Ovary (tissue), 9 donors: ENCODE measurements around the gene GDPGP1. TPM values are rescaled to one million over a fixed set of nuclear protein-coding genes. Genes with fewer than 3 reads are reported as not detected.

Source experiments
- DNase-seq, 5 donors: peaks; one replicate each; pipeline ENCODE4 v3.0.0-alpha.2; 2019 to 2020
- H3K27ac ChIP-seq, 2 donors: fragments of 200-600 bp; one replicate each; pipeline versions ENCODE4 v1.5.1 to v1.8.0; 2019 to 2022
- H3K27me3 ChIP-seq: fragments of 200-600 bp; one replicate; pipeline ENCODE4 v1.8.0; 2022
- H3K36me3 ChIP-seq: fragments of 200-600 bp; sonication (generic); one replicate; pipeline ENCODE4 v1.5.1; 2019
- H3K4me1 ChIP-seq: one replicate; pipeline ENCODE4 v1.8.1; 2013; ENCODE audit warnings: mild to moderate bottlenecking, moderate library complexity; ENCODE audit not compliant: insufficient read depth
- H3K4me3 ChIP-seq: fragments of 200-600 bp; sonication (generic); one replicate; pipeline ENCODE4 v1.5.1; 2017
- H3K9me3 ChIP-seq, 2 donors: fragments of 200-600 bp in 1 of 2; sonication (generic) in 1 of 2; one replicate each; pipeline versions ENCODE4 v1.5.1 to v1.8.1; 2013 to 2019; ENCODE audit warnings: mild to moderate bottlenecking in 1 of 2, moderate library complexity in 1 of 2
- EP300 ChIP-seq: sonication (generic); formaldehyde crosslinking; IDR thresholded peaks from one replicate; pipeline ENCODE4 v1.6.1; 2017; ENCODE audit warnings: antibody characterized with exemption
- POLR2A ChIP-seq: fragments of 450-650 bp; IDR thresholded peaks from one replicate; pipeline ENCODE4 v1.6.1; 2017; ENCODE audit warnings: antibody characterized with exemption, mild to moderate bottlenecking, moderate library complexity
- WGBS, 3 donors: extraction: QIAGEN DNeasy Blood & Tissue Kit in 1 of 3; methylation state at CpG; one replicate each; pipeline versions ENCODE4 v1.1.5 to v1.1.7; 2013 to 2017; 5-methylcytosine and 5-hydroxymethylcytosine counted together
- intact Hi-C, 4 donors: fragments of 100-400 bp; cut with DNase I; formaldehyde crosslinking; loops; one replicate each; pipeline versions ENCODE4 v1.11.0 to v1.15.1; 2022 to 2023
- polyA plus RNA-seq, 2 donors: library from polyadenylated mRNA; stranded (reverse); fragments of 200-250 nt in 1 of 2; fragments of 350-450 nt in 1 of 2; fragmentation: Illumina TruSeq in 1 of 2; extraction: RNeasy Lipid Tissue Mini Kit (QIAGEN cat#74804) in 1 of 2; gene quantifications; one replicate each; pipeline ENCODE4 v1.2.3, GENCODE V29; 2013 to 2014
- total RNA-seq, 7 donors: library from RNA; depleted of rRNA in 2 of 7; stranded (reverse); fragments of >200 nt in 2 of 7; fragmentation: NEBNext Ultra II Directional in 3 of 7; extraction: Animal tissue kit (Norgen Biotek cat#: 25700) in 3 of 7; gene quantifications; one replicate each; pipeline versions ENCODE4 v1.1.0 to v1.2.4, GENCODE V29; 2016 to 2023
- TF ChIP-seq, protein P1 (sequence below), 3 donors: fragments of 450-650 bp in 2 of 3; fragments of 200-600 bp in 1 of 3; IDR thresholded peaks; one replicate each; pipeline versions ENCODE4 v1.5.1 to v1.8.0; 2016 to 2022; ENCODE audit warnings: antibody characterized with exemption in 3 of 3, mild to moderate bottlenecking in 1 of 3
- donor health status: DM: no; HTN: no; CAD: no; lungs with moderate emphysema.
- donor health status: DM: no; HTN: no; CAD: no.
- donor health status: Bipolar disorder and iron deficiency.
- donor health status: DM: yes; HTN: yes; CAD: no.
- donor health status: DM: no; HTN: no; CAD: no.
- donor health status: DM: yes; HTN: yes; CAD: no.

The GDPGP1 gene
- total and polyA plus RNA-seq, 9 donors = 2.0 to 9.3 (median 5.8) TPM

DNA sequence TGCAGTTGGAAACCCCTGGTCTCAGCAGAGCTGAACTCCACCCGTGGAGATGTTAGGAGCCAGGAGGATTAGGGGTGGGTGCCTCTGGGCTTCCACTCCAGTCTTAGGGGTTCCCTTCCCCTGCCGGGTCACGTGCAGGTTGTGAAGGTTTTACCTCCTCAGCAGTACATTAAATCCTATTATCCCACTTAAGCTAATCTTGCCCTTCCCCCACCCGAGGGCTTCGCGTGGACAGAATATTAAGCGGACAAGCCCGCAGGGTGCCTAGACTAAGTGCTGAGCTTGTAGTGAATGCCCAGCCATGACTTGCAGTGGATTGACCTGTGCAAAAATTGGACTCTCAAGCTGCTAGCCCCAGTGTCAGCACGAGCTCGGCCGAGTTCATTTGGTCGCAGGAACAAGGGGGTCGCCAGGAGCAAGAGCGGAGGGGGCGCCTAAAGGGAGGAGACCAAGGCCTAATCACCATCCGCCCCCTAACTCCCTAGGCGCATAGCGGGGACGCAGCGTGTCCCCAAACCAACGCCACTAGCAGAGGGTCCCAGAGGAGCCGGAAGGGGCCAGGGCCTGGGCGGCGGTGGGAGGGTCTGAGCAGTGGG, 33.4 kb upstream of the GDPGP1 start:
- Histone ChIP-seq H3K36me3 (no peaks in the 10 kb centered on the region), H3K4me1 (peaks cover 12% of the 10 kb centered on the region), H3K9me3 (no peaks in the 10 kb centered on the region), H3K27ac (peak overlapping the region in 1 of 2 donors; percentile 66), H3K4me3 (peak overlapping the region; percentile 94), H3K27me3 (no peaks in the 10 kb centered on the region)
- WGBS, 3 donors = 7 to 14% (median 13%) methylated on average over 15 to 24 of the region's 24 CpGs
- intact Hi-C loops = no loop called here
- TF ChIP-seq, protein P1, sequence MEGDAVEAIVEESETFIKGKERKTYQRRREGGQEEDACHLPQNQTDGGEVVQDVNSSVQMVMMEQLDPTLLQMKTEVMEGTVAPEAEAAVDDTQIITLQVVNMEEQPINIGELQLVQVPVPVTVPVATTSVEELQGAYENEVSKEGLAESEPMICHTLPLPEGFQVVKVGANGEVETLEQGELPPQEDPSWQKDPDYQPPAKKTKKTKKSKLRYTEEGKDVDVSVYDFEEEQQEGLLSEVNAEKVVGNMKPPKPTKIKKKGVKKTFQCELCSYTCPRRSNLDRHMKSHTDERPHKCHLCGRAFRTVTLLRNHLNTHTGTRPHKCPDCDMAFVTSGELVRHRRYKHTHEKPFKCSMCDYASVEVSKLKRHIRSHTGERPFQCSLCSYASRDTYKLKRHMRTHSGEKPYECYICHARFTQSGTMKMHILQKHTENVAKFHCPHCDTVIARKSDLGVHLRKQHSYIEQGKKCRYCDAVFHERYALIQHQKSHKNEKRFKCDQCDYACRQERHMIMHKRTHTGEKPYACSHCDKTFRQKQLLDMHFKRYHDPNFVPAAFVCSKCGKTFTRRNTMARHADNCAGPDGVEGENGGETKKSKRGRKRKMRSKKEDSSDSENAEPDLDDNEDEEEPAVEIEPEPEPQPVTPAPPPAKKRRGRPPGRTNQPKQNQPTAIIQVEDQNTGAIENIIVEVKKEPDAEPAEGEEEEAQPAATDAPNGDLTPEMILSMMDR (IDR thresholded peaks at IDR 0.05) = no peak
- no peak for TF ChIP-seq EP300
- no peak for TF ChIP-seq POLR2A
- DNase-seq = no peak

DNA sequence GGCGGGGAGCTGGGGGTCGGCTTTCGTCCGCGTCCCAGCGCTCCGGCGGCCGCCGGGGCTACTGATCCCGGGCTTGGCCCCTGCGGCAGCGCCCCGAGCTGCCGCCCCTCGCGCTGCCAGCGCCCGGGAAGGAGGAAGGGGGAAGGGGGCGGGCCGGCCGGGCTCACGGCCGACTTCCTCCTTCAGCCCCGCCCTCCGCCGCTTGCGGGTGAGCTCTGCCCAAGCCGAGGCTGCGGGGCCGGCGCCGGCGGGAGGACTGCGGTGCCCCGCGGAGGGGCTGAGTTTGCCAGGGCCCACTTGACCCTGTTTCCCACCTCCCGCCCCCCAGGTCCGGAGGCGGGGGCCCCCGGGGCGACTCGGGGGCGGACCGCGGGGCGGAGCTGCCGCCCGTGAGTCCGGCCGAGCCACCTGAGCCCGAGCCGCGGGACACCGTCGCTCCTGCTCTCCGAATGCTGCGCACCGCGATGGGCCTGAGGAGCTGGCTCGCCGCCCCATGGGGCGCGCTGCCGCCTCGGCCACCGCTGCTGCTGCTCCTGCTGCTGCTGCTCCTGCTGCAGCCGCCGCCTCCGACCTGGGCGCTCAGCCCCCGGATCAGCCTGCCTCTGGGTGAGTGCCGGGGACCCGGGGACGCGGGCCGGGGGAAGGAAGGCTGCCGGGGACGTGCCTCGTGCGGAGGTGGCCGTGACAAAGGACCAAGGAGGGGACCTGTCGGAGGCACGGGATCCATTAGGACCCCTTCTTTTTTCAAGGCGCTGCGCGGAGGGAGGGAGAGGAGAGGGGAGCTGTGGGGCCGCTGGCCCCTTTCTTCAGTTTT, 32.7 kb upstream of the GDPGP1 start, which contains the start of gene SEMA4B:
Gene SEMA4B (plus strand): TSS at position 201 of the 814 bp plus-strand sequence. CDS start 249 bp downstream, at position 450.
- H3K9me3 ChIP-seq = no peaks in the 10 kb centered on the region
- peak within 1 kb of the TSS in 1 of 2 donors; percentile 66 for H3K27ac ChIP-seq
- TF ChIP-seq POLR2A = no peak
- TF ChIP-seq, protein P1 (IDR thresholded peaks at IDR 0.05) = no peak
- no peak for TF ChIP-seq EP300
- DNase-seq = peak; percentile 69 to 80 (median 78)
- peak within 1 kb of the TSS; percentile 94 for H3K4me3 ChIP-seq
- no peaks in the 10 kb centered on the region for H3K27me3 ChIP-seq
- no peaks in the 10 kb centered on the region for H3K36me3 ChIP-seq
- H3K4me1 ChIP-seq = peaks cover 12% of the 10 kb centered on the region
- intact Hi-C loops = no loop called here
- 0 to 1% (median 0%) methylated on average over 36 to 88 of the region's 88 CpGs for WGBS, 3 donors

DNA sequence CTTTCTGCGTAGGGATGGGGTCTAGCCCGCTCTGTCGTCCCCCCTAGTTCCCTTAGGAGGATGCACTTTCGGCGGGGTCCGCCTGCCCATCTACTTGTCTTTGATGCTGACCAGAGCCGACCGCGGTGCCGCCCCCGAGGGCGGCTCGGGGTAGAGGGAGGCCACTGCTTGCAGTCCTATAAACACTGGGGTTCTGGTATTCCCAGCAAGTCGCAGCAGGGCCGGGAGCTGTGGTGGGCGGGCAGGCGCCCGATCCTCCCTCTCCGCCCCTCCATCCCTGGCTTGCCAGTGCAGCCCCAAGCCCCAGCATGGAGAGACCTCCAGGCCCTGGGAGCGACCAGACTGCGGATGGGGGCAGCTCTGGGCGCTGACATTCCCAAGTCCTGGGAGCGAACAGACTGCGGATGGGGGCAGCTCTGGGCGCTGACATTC, 32.0 kb upstream of the GDPGP1 start:
- 0 to 5% (median 5%) methylated on average over 21 to 25 of the region's 25 CpGs for WGBS, 3 donors
- Histone ChIP-seq H3K36me3 (no peaks in the 10 kb centered on the region), H3K9me3 (no peaks in the 10 kb centered on the region), H3K4me1 (peaks cover 12% of the 10 kb centered on the region), H3K27ac (peak overlapping the region in 1 of 2 donors; percentile 66), H3K4me3 (peak overlapping the region; percentile 94), H3K27me3 (no peaks in the 10 kb centered on the region)
- no peak for DNase-seq
- intact Hi-C loops = no loop called here
- TF ChIP-seq, protein P1 (IDR thresholded peaks at IDR 0.05) = no peak
- TF ChIP-seq EP300 = no peak
- no peak for TF ChIP-seq POLR2A

DNA sequence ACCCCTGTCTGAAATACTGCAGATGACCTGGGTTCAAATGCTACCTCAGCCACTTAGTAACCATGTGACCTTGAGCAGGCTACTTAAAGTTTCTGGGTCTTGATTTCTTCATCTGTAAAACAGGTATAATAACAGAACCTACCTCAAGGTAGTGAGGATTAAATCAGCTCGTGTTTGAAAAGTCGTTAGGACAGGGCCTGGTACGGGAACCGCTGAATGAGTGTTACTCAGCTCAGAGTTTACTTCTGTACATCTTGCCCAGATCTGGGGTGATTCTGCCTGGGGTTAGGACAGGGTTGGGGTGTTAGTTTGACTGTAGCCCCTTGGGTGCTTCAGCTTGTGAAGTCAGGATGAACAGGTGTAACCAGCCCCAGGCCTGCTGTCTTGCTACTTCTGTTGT, 31.1 kb upstream of the GDPGP1 start:
- no peak for DNase-seq
- no peak for TF ChIP-seq EP300
- no peak for TF ChIP-seq POLR2A
- TF ChIP-seq, protein P1 (IDR thresholded peaks at IDR 0.05) = no peak
- 81 to 92% (median 91%) methylated on average over 4 of the region's 4 CpGs for WGBS, 3 donors
- no peaks in the 10 kb centered on the region for H3K27me3 ChIP-seq
- H3K36me3 ChIP-seq = no peaks in the 10 kb centered on the region
- no peak overlapping the region for H3K4me3 ChIP-seq
- intact Hi-C loops = no loop called here
- no peak overlapping the region for H3K27ac ChIP-seq
- no peaks in the 10 kb centered on the region for H3K9me3 ChIP-seq
- peaks cover 12% of the 10 kb centered on the region for H3K4me1 ChIP-seq
